Measurements from ENCODE around the gene RNF214. TPM values are rescaled to one million over a fixed set of nuclear protein-coding genes. Genes with fewer than 3 reads are reported as not detected.
A peak's percentile ranks its signal among the peaks of the same experiment; 100 is the strongest.

RNF214 gene
- polyA plus RNA-seq, 3 donors: 6.4 to 13.8 (median 7.8) TPM

DNA sequence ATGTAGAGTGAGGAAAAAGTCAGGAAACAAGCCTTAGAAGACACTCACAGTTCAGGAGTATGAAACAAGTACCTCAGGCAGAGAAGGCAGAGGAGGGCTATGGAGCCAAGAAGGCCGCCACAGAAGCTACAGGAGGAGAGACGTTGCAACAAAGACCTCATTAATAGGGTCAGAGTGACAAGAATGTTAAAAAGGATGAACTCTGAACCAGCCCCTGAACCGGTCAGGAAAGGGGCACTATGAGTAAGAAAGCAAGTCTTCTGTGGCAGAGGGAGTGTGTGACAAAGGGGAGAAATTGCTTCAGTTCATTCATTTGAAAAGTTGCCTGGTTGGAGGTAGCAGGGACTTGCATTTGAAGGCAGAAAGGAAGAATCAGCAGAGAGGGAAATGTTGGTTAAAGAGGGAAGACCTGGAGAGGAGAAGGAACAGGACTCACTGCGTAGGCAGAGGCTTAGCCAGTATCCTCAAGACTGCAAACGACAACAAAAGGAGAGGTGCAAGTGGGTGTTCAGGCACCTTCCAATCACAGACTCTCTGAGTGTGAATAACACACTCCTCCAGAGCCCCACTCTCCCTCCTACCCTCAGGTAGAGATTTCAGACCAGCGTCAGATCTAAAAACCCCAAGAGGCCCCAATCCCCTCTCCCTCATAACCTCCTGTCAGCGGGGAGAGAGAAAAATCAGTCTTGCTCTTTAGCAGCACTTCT lies 17.9 kb upstream of the RNF214 start:
- Mint-ChIP-seq H3K9me3 (no peaks in the 10 kb centered on the region), H3K36me3 (peaks cover 78 to 96% of the 10 kb centered on the region in 2 donors), H3K4me1 (no peaks in the 10 kb centered on the region), H3K27me3 (ENCODE audit: low read depth in 3 of 3) (peaks cover 0 to 3% (median 0%) of the 10 kb centered on the region in 3 donors), H3K27ac (peak overlapping the region in 2 of 7 donors; percentile 1 to 6), H3K4me3 (no peak overlapping the region)
- no peaks in the 10 kb centered on the region for H3K79me2 ChIP-seq (ENCODE audit: insufficient read depth, low read length)
- H3K27me3 ChIP-seq (ENCODE audit: control insufficient read depth in 2 of 2, insufficient read depth in 2 of 2, low read length in 2 of 2): no peaks in the 10 kb centered on the region
- no peaks in the 10 kb centered on the region for H4K20me1 ChIP-seq (ENCODE audit: insufficient read depth, low read length)
- TF ChIP-seq, protein P1, sequence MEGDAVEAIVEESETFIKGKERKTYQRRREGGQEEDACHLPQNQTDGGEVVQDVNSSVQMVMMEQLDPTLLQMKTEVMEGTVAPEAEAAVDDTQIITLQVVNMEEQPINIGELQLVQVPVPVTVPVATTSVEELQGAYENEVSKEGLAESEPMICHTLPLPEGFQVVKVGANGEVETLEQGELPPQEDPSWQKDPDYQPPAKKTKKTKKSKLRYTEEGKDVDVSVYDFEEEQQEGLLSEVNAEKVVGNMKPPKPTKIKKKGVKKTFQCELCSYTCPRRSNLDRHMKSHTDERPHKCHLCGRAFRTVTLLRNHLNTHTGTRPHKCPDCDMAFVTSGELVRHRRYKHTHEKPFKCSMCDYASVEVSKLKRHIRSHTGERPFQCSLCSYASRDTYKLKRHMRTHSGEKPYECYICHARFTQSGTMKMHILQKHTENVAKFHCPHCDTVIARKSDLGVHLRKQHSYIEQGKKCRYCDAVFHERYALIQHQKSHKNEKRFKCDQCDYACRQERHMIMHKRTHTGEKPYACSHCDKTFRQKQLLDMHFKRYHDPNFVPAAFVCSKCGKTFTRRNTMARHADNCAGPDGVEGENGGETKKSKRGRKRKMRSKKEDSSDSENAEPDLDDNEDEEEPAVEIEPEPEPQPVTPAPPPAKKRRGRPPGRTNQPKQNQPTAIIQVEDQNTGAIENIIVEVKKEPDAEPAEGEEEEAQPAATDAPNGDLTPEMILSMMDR (IDR thresholded peaks at IDR 0.05): no peak
- H2AFZ ChIP-seq (ENCODE audit: insufficient read depth, low read depth, low read length, poor library complexity, severe bottlenecking): no peak overlapping the region
- peaks cover 66 to 92% of the 10 kb centered on the region in 2 donors for H3K36me3 ChIP-seq (replicated peaks in 1 of 2; ENCODE audit: control insufficient read depth in 1 of 2, insufficient read depth in 2 of 2, low read length in 2 of 2)
- intact Hi-C loops (cut with micrococcal nuclease): no loop called here
- H3K27ac ChIP-seq (ENCODE audit: low read depth in 1 of 2, low read length in 2 of 2): no peak overlapping the region
- H3K4me3 ChIP-seq (replicated peaks in 1 of 3; ENCODE audit: low read depth in 2 of 3, low read length in 3 of 3): no peak overlapping the region
- H3K4me1 ChIP-seq (ENCODE audit: control insufficient read depth in 1 of 2, insufficient read depth in 2 of 2, low read length in 2 of 2): no peaks in the 10 kb centered on the region
- no peaks in the 10 kb centered on the region for H3K9me3 ChIP-seq (replicated peaks in 1 of 2; ENCODE audit: control insufficient read depth in 1 of 2, insufficient read depth in 1 of 2, low read length in 2 of 2)
- no peak for DNase-seq
- no peak overlapping the region for H3K9ac ChIP-seq (ENCODE audit: insufficient read depth, low read length, poor library complexity, severe bottlenecking)
- no peak overlapping the region for H3K4me2 ChIP-seq (replicated peaks; ENCODE audit: extremely low read depth, low read length, poor library complexity, severe bottlenecking)
- WGBS (ENCODE audit: insufficient coverage): 98% methylated on average over 5 of the region's 7 CpGs

DNA sequence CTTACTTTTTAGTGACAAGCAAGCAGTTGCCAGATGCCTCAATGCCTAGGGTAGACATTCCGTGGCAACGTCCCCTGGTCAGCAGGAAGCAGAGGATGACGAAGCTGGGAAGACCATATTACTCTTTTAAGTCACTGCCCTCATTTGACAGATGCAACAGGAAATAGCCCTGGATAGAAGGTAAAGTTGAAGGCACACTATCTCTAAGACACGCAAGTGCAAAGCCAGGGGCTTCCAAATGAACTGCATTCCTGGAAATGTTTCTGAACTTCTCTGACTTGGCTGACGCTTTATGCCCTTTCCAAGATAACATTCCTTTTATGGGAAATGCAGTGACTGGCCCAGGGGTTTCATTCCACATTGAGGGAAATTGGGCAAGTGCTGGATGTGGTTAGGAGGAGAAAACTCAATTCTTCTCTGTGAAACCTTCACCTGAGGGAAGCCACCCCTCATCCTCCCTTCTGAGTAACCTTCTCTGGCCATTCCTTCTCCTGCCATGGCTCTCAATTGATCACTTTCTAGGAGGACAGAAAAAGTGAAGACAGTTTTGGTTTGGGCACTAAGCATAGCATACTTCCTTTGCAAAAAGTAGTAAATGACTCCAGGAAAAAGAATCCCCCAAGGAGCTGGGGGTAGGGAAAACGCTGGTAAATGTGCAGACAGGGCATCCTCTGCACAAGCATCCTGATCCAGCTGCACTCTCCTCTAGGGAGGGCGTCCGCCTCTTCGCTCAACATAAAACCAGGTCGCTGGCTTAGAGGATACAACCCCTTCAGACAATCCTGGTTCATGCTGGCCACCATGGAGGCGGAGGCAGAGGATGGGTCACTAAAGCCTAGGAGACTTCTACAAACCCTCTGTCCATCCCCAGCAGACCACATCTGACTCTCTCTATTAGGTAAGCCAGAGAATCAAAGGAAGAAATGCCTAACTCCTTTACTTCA lies 15.1 kb upstream of the RNF214 start:
- no peak overlapping the region for H3K9ac ChIP-seq (ENCODE audit: insufficient read depth, low read length, poor library complexity, severe bottlenecking)
- Mint-ChIP-seq H3K36me3 (peaks cover 79 to 96% of the 10 kb centered on the region in 2 donors), H3K27ac (peak overlapping the region in 2 of 7 donors; percentile 21 to 83), H3K9me3 (no peaks in the 10 kb centered on the region), H3K4me1 (peaks cover 6% of the 10 kb centered on the region), H3K4me3 (no peak overlapping the region), H3K27me3 (ENCODE audit: low read depth in 3 of 3) (peaks cover 0 to 3% (median 0%) of the 10 kb centered on the region in 3 donors)
- intact Hi-C loops (cut with micrococcal nuclease): no loop called here
- no peak for DNase-seq
- H3K4me2 ChIP-seq (replicated peaks; ENCODE audit: extremely low read depth, low read length, poor library complexity, severe bottlenecking): no peak overlapping the region
- H2AFZ ChIP-seq (ENCODE audit: insufficient read depth, low read depth, low read length, poor library complexity, severe bottlenecking): no peak overlapping the region
- H3K36me3 ChIP-seq (replicated peaks in 1 of 2; ENCODE audit: control insufficient read depth in 1 of 2, insufficient read depth in 2 of 2, low read length in 2 of 2): peaks cover 90 to 95% of the 10 kb centered on the region in 2 donors
- TF ChIP-seq, protein P1 (IDR thresholded peaks at IDR 0.05): no peak
- H3K4me3 ChIP-seq (replicated peaks in 1 of 3; ENCODE audit: low read depth in 2 of 3, low read length in 3 of 3): no peak overlapping the region
- no peaks in the 10 kb centered on the region for H3K9me3 ChIP-seq (replicated peaks in 1 of 2; ENCODE audit: control insufficient read depth in 1 of 2, insufficient read depth in 1 of 2, low read length in 2 of 2)
- no peak overlapping the region for H3K27ac ChIP-seq (ENCODE audit: low read depth in 1 of 2, low read length in 2 of 2)
- no peaks in the 10 kb centered on the region for H3K79me2 ChIP-seq (ENCODE audit: insufficient read depth, low read length)
- no peaks in the 10 kb centered on the region for H3K27me3 ChIP-seq (ENCODE audit: control insufficient read depth in 2 of 2, insufficient read depth in 2 of 2, low read length in 2 of 2)
- 93% methylated on average over 3 of the region's 11 CpGs for WGBS (ENCODE audit: insufficient coverage)
- H3K4me1 ChIP-seq (ENCODE audit: control insufficient read depth in 1 of 2, insufficient read depth in 2 of 2, low read length in 2 of 2): peaks cover 0 to 3% of the 10 kb centered on the region in 2 donors
- no peaks in the 10 kb centered on the region for H4K20me1 ChIP-seq (ENCODE audit: insufficient read depth, low read length)
